Measurements from ENCODE around the gene DNAH1. TPM values are rescaled to one million over a fixed set of nuclear protein-coding genes. Genes with fewer than 3 reads are reported as not detected.

DNAH1 gene
- total and polyA plus RNA-seq, 2 donors from 2014 or later: 1.7 to 12.1 TPM

- DNase-seq (no peak), FAIRE-seq (no peak)
Observed at GRCh38 chr3:52387481-52387880, 71.4 kb downstream of the DNAH1 start.

GRCh38 chr3:52388348-52388821 lies 72.3 kb downstream of the DNAH1 start:
- Histone ChIP-seq H3K36me3 (ENCODE audit: control insufficient read depth in 2 of 3, insufficient read depth in 3 of 3, low read length in 3 of 3) (peaks cover 0 to 23% (median 10%) of the 10 kb centered on the region in 3 donors), H3K4me3 (ENCODE audit: low read length in 3 of 3) (no peak overlapping the region), H3K9me3 (ENCODE audit: control insufficient read depth in 2 of 3, insufficient read depth in 1 of 3, low read length in 3 of 3) (no peaks in the 10 kb centered on the region), H3K4me1 (ENCODE audit: control insufficient read depth in 2 of 3, insufficient read depth in 2 of 3, low read depth in 1 of 3, low read length in 3 of 3) (no peaks in the 10 kb centered on the region), H3K27me3 (ENCODE audit: control insufficient read depth, insufficient read depth, low read length) (no peaks in the 10 kb centered on the region), H3K27ac (ENCODE audit: low read depth in 2 of 2, low read length in 2 of 2) (no peak overlapping the region), H3K9ac (ENCODE audit: low read length in 3 of 3) (no peak overlapping the region)
- intact Hi-C loops (cut with DNase I): no loop called here
- FAIRE-seq (no peak), DNase-seq (no peak)
- TF ChIP-seq CTCF (IDR thresholded peaks at IDR 0.05; ENCODE audit: borderline replicate concordance, extremely low read depth, insufficient read depth): no peak

More at GRCh38 chr3:52387481-52387880, 71.4 kb downstream of the DNAH1 start:
- no peaks in the 10 kb centered on the region for H3K4me1 ChIP-seq (ENCODE audit: control insufficient read depth in 2 of 3, insufficient read depth in 2 of 3, low read depth in 1 of 3, low read length in 3 of 3)
- H3K9me3 ChIP-seq (ENCODE audit: control insufficient read depth in 2 of 3, insufficient read depth in 1 of 3, low read length in 3 of 3): no peaks in the 10 kb centered on the region
- no peaks in the 10 kb centered on the region for H3K27me3 ChIP-seq (ENCODE audit: control insufficient read depth, insufficient read depth, low read length)
- intact Hi-C loops (cut with DNase I): no loop called here
- H3K4me3 ChIP-seq (ENCODE audit: low read length in 3 of 3): no peak overlapping the region
- TF ChIP-seq CTCF (IDR thresholded peaks at IDR 0.05; ENCODE audit: borderline replicate concordance, extremely low read depth, insufficient read depth): no peak
- H3K27ac ChIP-seq (ENCODE audit: low read depth in 2 of 2, low read length in 2 of 2): no peak overlapping the region
- no peak overlapping the region for H3K9ac ChIP-seq (ENCODE audit: low read length in 3 of 3)
- H3K36me3 ChIP-seq (ENCODE audit: control insufficient read depth in 2 of 3, insufficient read depth in 3 of 3, low read length in 3 of 3): peaks cover 0 to 18% (median 6%) of the 10 kb centered on the region in 3 donors

GRCh38 chr3:52388933-52389332 lies 72.8 kb downstream of the DNAH1 start:
- Histone ChIP-seq H3K9ac (ENCODE audit: low read length in 3 of 3) (no peak overlapping the region), H3K36me3 (ENCODE audit: control insufficient read depth in 2 of 3, insufficient read depth in 3 of 3, low read length in 3 of 3) (peaks cover 0 to 24% (median 10%) of the 10 kb centered on the region in 3 donors), H3K27ac (ENCODE audit: low read depth in 2 of 2, low read length in 2 of 2) (no peak overlapping the region), H3K27me3 (ENCODE audit: control insufficient read depth, insufficient read depth, low read length) (no peaks in the 10 kb centered on the region), H3K9me3 (ENCODE audit: control insufficient read depth in 2 of 3, insufficient read depth in 1 of 3, low read length in 3 of 3) (no peaks in the 10 kb centered on the region), H3K4me1 (ENCODE audit: control insufficient read depth in 2 of 3, insufficient read depth in 2 of 3, low read depth in 1 of 3, low read length in 3 of 3) (no peaks in the 10 kb centered on the region), H3K4me3 (ENCODE audit: low read length in 3 of 3) (no peak overlapping the region)
- intact Hi-C loops (cut with DNase I): no loop called here
- DNase-seq (no peak), FAIRE-seq (no peak)
- TF ChIP-seq CTCF (IDR thresholded peaks at IDR 0.05; ENCODE audit: borderline replicate concordance, extremely low read depth, insufficient read depth): no peak

GRCh38 chr3:52391096-52391495 lies 75.0 kb downstream of the DNAH1 start:
- no peak for TF ChIP-seq CTCF (IDR thresholded peaks at IDR 0.05; ENCODE audit: borderline replicate concordance, extremely low read depth, insufficient read depth)
- no peaks in the 10 kb centered on the region for H3K9me3 ChIP-seq (ENCODE audit: control insufficient read depth in 2 of 3, insufficient read depth in 1 of 3, low read length in 3 of 3)
- H3K9ac ChIP-seq (ENCODE audit: low read length in 3 of 3): no peak overlapping the region
- H3K27me3 ChIP-seq (ENCODE audit: control insufficient read depth, insufficient read depth, low read length): no peaks in the 10 kb centered on the region
- no peak overlapping the region for H3K27ac ChIP-seq (ENCODE audit: low read depth in 2 of 2, low read length in 2 of 2)
- H3K4me1 ChIP-seq (ENCODE audit: control insufficient read depth in 2 of 3, insufficient read depth in 2 of 3, low read depth in 1 of 3, low read length in 3 of 3): no peaks in the 10 kb centered on the region
- DNase-seq: peak in 1 of 5 donors; percentile 65
- intact Hi-C loops (cut with DNase I): no loop called here
- no peak for FAIRE-seq
- peaks cover 0 to 24% (median 10%) of the 10 kb centered on the region in 3 donors for H3K36me3 ChIP-seq (ENCODE audit: control insufficient read depth in 2 of 3, insufficient read depth in 3 of 3, low read length in 3 of 3)
- no peak overlapping the region for H3K4me3 ChIP-seq (ENCODE audit: low read length in 3 of 3)
